ENCODE data around the gene ASRGL1.
"Not testable (repeated sequence)": the region's sequence is repeated elsewhere in the genome, so short reads cannot be mapped to it uniquely, and the experiment has no call there.

The ASRGL1 gene

DNA sequence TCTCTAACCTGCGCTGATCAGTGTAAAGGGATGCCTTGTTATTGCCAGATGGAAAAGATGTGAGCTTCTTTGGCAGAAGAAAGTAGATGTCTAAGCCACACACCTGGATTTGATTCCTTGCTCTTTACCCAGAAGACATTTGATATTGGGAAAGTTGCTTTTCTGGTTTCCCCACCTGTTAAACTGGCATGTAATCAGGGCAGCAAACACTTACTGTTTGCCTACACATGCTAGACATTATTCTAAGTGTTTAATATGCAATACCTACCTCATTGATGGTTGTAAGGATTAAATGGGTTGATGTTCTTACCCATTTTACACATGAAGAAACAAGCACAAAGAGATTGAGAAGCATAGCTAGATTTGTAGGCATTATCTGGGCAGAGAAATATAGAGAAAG lies 16.6 kb downstream of the ASRGL1 start:
- DNase-seq: no peak

DNA sequence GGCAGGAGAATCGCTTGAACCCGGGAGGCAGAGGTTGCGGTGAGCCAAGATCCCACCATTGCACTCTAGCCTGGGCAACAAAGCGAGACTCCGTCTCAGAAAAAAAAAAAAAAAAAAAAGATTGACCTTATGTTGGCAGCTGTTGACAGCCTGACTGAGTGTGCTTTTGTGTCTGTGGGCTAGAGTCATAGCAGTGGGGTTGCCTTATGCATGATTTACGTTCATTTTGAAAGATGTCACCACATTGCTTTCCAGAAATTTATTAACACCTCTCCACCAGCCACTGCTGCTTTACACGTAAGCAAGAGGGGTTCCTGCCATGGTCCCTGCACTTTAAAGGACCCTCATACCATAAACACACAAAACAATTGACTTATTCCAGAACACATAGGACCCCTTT lies 21.0 kb downstream of the ASRGL1 start:
- no peak for DNase-seq

DNA sequence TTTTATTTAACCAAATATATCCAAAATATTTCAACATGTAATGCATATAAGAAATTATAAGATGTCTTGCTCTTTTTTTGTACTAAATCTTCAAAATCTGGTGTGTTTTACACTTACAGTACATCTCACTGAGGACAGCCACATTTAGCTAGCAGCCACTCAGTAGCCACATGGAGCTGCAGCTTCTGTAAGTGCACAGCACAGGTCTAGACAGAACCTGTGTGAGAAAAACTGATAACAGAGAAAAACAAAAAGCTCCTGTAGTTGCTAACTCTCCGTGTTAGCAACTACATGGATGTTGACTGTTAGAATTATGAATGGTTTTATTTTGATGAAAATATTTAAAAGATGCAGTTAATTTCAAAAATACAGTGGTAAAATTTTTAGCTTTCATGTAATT lies 22.2 kb downstream of the ASRGL1 start:
- DNase-seq: no peak

- DNase-seq: no peak
Observed at GRCh38 chr11:62360685-62361084, 23.4 kb downstream of the ASRGL1 start.

- not testable (repeated sequence) for DNase-seq
Observed at GRCh38 chr11:62368861-62369477, 31.7 kb downstream of the ASRGL1 start.

DNA sequence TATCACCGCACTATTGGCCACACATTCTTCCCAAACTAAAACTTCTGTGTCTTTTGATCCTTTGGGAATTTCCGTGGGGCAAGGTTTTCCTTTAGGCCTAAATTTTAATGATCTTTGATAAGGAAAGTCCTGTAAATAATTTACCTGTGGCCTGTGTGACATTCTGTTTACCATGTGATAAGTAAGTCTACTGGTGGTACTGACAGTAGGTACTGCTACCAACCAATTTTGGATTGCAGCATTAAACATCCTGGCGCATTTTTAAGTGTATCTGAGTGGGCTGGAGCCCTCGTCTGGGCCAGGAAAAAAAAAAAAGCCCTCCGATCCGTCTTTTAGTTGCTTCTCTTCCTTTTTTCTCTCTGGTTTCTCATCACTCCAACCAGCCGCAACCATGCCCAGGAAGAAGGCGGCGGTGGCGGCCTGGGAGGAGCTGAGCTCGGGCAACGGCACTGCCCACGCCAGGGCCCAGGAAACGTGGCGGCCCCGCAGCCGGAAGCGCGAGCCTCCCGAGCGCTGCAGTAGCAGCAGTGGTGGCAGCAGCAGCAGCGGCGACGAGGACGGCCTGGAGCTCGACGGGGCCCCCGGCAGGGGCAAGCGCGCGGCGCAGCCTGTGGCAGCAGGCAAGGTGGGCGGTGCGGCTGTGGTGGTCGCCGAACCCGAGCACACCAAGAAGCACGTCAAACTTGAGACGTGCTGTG lies 33.6 kb downstream of the ASRGL1 start:
- peak; percentile 53 for DNase-seq

- DNase-seq: no peak
Observed at GRCh38 chr11:62372871-62373270, 35.6 kb downstream of the ASRGL1 start.

DNA sequence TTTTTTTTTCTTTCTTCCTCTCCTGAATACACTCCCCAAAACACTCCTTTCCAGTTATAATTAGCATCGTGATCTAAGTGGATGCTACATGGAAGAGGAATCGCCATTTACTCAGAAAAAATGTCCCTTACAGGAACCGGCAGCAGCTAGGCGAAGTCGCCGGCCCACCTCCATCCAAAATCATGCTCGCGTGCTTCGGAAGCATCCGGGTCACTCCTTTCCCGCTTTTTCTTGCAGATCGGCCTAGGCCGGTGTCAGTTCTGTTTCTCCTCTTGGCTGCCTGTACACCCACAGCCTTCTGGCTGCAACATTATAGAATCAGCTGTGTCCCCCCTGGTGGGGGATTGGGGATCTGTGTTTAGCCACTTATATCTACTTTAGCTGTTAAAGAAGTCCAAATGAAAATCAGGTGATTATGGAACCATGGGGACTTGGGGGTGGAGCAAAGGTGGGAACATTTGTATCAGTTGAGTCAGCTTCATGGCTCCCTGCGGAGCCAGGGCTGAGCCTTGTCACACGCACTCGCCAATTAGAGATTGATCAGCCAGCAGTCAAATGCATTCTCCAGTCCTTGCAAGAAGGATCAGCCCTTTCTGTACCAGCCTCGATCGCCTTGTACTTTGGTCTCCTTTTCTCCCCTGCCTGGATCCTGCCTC lies 36.3 kb downstream of the ASRGL1 start:
- no peak for DNase-seq

- no peak for DNase-seq
Observed at GRCh38 chr11:62374801-62375200, 37.6 kb downstream of the ASRGL1 start.

- DNase-seq: not testable (repeated sequence)
Observed at GRCh38 chr11:62378459-62379063, 41.3 kb downstream of the ASRGL1 start.

DNA sequence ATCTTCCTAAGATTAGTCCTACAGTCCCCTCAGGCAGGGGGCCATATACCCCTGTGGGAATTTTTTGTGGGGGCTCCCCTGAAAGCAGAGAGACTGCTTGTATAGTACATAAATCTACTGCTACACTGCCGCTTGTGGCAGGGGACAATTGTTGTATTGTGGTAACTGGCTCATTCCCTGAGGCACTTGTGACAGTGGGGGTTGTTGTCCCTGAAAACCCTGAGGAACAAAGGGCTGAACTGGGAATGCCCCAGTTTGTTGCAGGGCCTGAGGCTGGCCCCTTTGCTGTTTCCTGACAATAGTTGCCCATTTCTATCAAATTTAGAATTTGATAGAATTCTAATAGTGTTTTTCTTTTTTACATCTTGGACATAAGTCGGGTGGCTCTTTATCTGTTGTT lies 42.3 kb downstream of the ASRGL1 start:
- DNase-seq: not testable (repeated sequence)

- peak; percentile 16 for DNase-seq
Observed at GRCh38 chr11:62380821-62381245, 43.6 kb downstream of the ASRGL1 start.

- DNase-seq: no peak
Observed at GRCh38 chr11:62383822-62384221, 46.6 kb downstream of the ASRGL1 start.

GRCh38 chr11:62386083-62386482 lies 48.8 kb downstream of the ASRGL1 start:
- not testable (repeated sequence) for DNase-seq

GRCh38 chr11:62387381-62387780 lies 50.1 kb downstream of the ASRGL1 start:
- DNase-seq: no peak

- no peak for DNase-seq
Observed at GRCh38 chr11:62388999-62389398, 51.8 kb downstream of the ASRGL1 start.

DNA sequence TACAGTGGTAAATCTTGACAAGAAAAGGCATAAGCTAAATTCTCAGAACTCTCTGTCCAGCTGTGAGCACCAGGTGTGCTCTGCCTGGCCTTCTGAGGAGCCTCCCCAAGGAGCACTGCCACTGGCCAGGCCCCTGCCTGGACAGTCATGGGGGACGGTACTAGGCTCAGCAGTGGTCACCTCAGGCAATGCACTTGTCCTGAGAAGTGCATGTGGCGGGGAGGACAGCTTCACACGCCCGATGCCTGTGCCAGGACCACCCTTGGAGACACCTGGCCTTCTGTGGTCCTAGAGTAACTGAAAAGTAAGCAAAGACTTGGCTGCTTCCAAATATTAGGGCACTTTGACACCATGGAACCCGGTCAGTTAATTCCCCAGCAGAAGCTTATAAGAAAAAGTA lies 53.0 kb downstream of the ASRGL1 start:
- no peak for DNase-seq

DNA sequence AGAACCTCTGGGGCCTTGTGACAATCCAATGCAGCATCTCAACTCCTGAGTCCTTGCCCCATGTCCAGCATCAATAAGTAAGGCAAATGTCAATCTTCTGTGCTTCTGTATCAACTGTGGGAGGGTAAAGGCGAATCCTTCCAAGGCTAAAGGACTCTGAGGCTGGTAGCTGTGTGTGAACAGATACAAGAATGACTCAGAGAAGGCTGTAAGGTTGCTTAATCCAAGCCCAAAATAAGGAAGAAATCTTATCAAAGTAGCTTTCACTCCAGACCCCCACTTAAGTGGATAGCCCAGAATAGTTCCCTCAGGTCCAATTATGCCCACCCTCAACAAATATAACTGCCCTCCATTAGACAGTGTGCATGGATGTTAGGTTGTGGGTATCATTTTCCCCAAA lies 53.5 kb downstream of the ASRGL1 start:
- DNase-seq: no peak

- no peak for DNase-seq
Observed at GRCh38 chr11:62391642-62392425, 54.6 kb downstream of the ASRGL1 start.

GRCh38 chr11:62392506-62392905 lies 55.3 kb downstream of the ASRGL1 start:
- DNase-seq: no peak

- no peak for DNase-seq
Observed at GRCh38 chr11:62393061-62393611, 55.9 kb downstream of the ASRGL1 start.

DNA sequence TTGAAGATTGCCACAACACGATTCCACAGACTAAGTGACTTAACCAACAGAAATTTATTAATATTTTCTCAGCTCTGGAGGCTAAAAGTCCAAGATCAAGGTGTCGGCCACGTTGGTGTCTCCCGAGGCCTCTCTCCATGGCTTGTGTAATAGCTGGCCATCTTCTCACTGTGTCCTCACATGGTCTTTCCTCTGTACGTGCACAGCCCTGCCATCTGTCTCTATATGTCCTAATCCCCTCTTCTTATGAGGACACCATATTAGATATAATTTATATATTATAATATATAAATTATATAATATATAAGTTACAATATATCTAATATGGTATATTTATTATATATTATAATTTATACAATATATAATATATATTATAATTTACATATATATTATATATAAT lies 56.5 kb downstream of the ASRGL1 start:
- no peak for DNase-seq
